OCI-LY7 (cell line): ENCODE measurements around the gene DDAH1. TPM values are rescaled to one million over a fixed set of nuclear protein-coding genes. Genes with fewer than 3 reads are reported as not detected.

Experiments
- BruUV-seq: library from RNA; stranded (reverse); fragments of 400-500 nt; replicated peaks from 2 replicates; lab custom pipeline; 2021; lab: Mats Ljungman, UMichigan
- CTCF ChIA-PET: fragments of 300-600 bp; sonication (Branson Sonifier 250); formaldehyde crosslinking; loops from one replicate; lab custom pipeline; 2022; ENCODE audit warnings: antibody characterized with exemption; ENCODE audit not compliant: unreplicated experiment; lab: Charles Lee
- POLR2A ChIA-PET: fragments of 300-600 bp; sonication (Branson Sonifier 250); formaldehyde crosslinking; loops from one replicate; lab custom pipeline; 2022; ENCODE audit warnings: antibody characterized with exemption; lab: Charles Lee
- DNase-seq: peaks from one replicate; pipeline ENCODE4 v3.0.0-alpha.2; 2015; ENCODE audit warnings: low spot score
- H2AFZ ChIP-seq: fragments of 200-600 bp; sonication (generic), shearing (Covaris generic); 2 replicates; pipeline ENCODE4 v1.6.1; 2014; ENCODE audit warnings: mild to moderate bottlenecking, antibody characterized with exemption, low read length, moderate library complexity
- H3K27ac ChIP-seq: fragments of 200-600 bp; sonication (generic); 2 replicates; pipeline ENCODE4 v1.5.1; 2014; ENCODE audit warnings: mixed run types, low read depth, mild to moderate bottlenecking, moderate library complexity, low read length, inconsistent platforms; ENCODE audit not compliant: poor library complexity, severe bottlenecking
- H3K36me3 ChIP-seq: fragments of 200-600 bp; sonication (generic); 2 replicates; pipeline ENCODE4 v1.6.1; 2014; ENCODE audit warnings: mild to moderate bottlenecking, antibody characterized with exemption, low read length, moderate library complexity, mixed read lengths; ENCODE audit not compliant: insufficient read depth
- H3K4me1 ChIP-seq: fragments of 200-600 bp; sonication (generic); 2 replicates; pipeline ENCODE4 v1.5.1; 2014; ENCODE audit warnings: mild to moderate bottlenecking, low read length; ENCODE audit not compliant: insufficient read depth, poor library complexity, severe bottlenecking
- H3K4me2 ChIP-seq: fragments of 200-600 bp; sonication (generic); 2 replicates; pipeline ENCODE4 v1.6.1; 2014; ENCODE audit warnings: mild to moderate bottlenecking, low read length
- H3K4me3 ChIP-seq: fragments of 200-600 bp; sonication (generic); 2 replicates; pipeline ENCODE4 v1.5.1; 2014; ENCODE audit warnings: mild to moderate bottlenecking, low read depth, low read length; ENCODE audit not compliant: poor library complexity, severe bottlenecking
- H3K79me2 ChIP-seq: fragments of 200-600 bp; sonication (generic); 2 replicates; pipeline ENCODE4 v1.6.1; 2016; ENCODE audit warnings: low read depth, mild to moderate bottlenecking, low read length, moderate library complexity, mixed read lengths; ENCODE audit not compliant: insufficient read depth
- H3K9me2 ChIP-seq: fragments of 200-600 bp; sonication (generic); 2 replicates; pipeline ENCODE4 v1.6.1; 2016; ENCODE audit warnings: mild to moderate bottlenecking, low read length, mixed read lengths; ENCODE audit not compliant: insufficient read depth
- H3K9me3 ChIP-seq: fragments of 200-600 bp; sonication (generic); 2 replicates; pipeline ENCODE4 v1.6.1; 2014; ENCODE audit warnings: mild to moderate bottlenecking, mixed run types, low read length, mixed read lengths
- H4K20me1 ChIP-seq: fragments of 200-600 bp; sonication (generic); 2 replicates; pipeline ENCODE4 v1.6.1; 2014; ENCODE audit warnings: mild to moderate bottlenecking, antibody characterized with exemption, low read length, moderate library complexity, mixed read lengths; ENCODE audit not compliant: insufficient read depth
- EZH2phosphoT487 ChIP-seq: fragments of 200-600 bp; sonication (generic); IDR thresholded peaks from 2 replicates; pipeline ENCODE4 v1.6.1; 2018; ENCODE audit warnings: low read depth, borderline replicate concordance, mild to moderate bottlenecking, mixed run types, antibody characterized with exemption, low read length, moderate library complexity, mixed read lengths
- intact Hi-C: fragments of 100-400 bp; cut with micrococcal nuclease; formaldehyde crosslinking; loops from one replicate; pipeline ENCODE4 v1.10.0; 2022; ENCODE audit not compliant: unreplicated experiment
- total RNA-seq, 2 experiments: library from RNA; depleted of rRNA in 1 of 2; stranded (reverse); fragments of >200 nt in 1 of 2; shearing (Covaris generic) in 1 of 2; gene quantifications; 2 replicates each; pipeline ENCODE4 v1.2.3, GENCODE V29; 2014 to 2022
- TF ChIP-seq, protein P1 (sequence below): fragments of 200-600 bp; sonication (generic); conservative IDR thresholded peaks from 2 replicates; pipeline ENCODE4 v1.5.1; 2014; ENCODE audit warnings: mild to moderate bottlenecking, antibody characterized with exemption, low read length, moderate library complexity, mixed read lengths

Gene DDAH1
- total RNA-seq, 2 experiments from 2014 or later, result not detected

DNA sequence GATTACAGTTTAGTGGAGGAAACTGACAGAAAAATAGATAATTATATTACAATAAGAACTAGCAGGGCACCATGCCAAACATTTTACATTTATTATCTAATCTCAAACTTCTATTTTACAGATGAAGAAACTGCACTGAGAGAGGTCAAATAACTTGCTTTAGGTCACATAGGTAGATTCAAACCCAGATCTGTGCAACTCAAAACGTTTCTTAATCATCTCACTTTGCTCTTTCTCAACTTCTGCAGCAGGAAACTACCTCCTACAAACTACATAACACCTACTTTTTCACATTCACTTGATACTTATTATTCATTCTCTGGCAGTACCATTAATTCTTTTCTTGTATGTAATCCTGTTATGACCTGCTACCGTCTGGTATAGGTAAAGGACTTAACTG is 138.6 kb downstream of the DDAH1 start:
- no peak overlapping the region for H2AFZ ChIP-seq
- intact Hi-C loops, result no loop called here
- no peaks in the 10 kb centered on the region for H4K20me1 ChIP-seq
- ChIA-PET CTCF (no interaction called here), POLR2A (no interaction called here)
- no peaks in the 10 kb centered on the region for H3K9me2 ChIP-seq
- no TSS peak for BruUV-seq
- H3K79me2 ChIP-seq, result no peaks in the 10 kb centered on the region
- no peak overlapping the region for H3K4me2 ChIP-seq
- H3K27ac ChIP-seq, result no peak overlapping the region
- no peaks in the 10 kb centered on the region for H3K36me3 ChIP-seq
- DNase-seq, result no peak
- H3K4me1 ChIP-seq, result no peaks in the 10 kb centered on the region
- no peaks in the 10 kb centered on the region for H3K9me3 ChIP-seq
- H3K4me3 ChIP-seq, result no peak overlapping the region
- TF ChIP-seq, protein P1, sequence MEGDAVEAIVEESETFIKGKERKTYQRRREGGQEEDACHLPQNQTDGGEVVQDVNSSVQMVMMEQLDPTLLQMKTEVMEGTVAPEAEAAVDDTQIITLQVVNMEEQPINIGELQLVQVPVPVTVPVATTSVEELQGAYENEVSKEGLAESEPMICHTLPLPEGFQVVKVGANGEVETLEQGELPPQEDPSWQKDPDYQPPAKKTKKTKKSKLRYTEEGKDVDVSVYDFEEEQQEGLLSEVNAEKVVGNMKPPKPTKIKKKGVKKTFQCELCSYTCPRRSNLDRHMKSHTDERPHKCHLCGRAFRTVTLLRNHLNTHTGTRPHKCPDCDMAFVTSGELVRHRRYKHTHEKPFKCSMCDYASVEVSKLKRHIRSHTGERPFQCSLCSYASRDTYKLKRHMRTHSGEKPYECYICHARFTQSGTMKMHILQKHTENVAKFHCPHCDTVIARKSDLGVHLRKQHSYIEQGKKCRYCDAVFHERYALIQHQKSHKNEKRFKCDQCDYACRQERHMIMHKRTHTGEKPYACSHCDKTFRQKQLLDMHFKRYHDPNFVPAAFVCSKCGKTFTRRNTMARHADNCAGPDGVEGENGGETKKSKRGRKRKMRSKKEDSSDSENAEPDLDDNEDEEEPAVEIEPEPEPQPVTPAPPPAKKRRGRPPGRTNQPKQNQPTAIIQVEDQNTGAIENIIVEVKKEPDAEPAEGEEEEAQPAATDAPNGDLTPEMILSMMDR, result no peak
- no peak for TF ChIP-seq EZH2phosphoT487

DNA sequence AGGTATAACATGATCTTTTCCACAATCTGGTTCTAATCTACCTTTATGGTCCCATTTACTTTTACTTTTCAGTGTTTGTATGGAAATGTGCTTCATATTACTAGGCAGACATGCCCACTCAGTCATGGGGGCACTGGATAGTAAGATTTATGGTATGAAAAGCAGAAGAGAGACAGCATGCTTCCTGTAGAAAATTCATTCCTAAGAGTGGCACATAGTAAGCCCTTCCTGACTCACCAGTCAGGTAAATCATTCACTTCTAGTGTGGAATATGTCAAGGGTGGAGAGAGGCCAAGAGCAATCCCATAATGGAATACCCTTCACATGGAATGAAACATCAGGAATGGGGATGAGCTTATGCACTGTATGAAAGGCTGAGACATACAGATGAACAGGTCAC is 139.0 kb downstream of the DDAH1 start:
- ChIA-PET POLR2A (no interaction called here), CTCF (no interaction called here)
- intact Hi-C loops, result no loop called here
- H3K4me3 ChIP-seq, result no peak overlapping the region
- no peak overlapping the region for H3K27ac ChIP-seq
- H3K79me2 ChIP-seq, result no peaks in the 10 kb centered on the region
- TF ChIP-seq, protein P1, result no peak
- no peak for DNase-seq
- no peaks in the 10 kb centered on the region for H3K9me2 ChIP-seq
- H3K4me1 ChIP-seq, result no peaks in the 10 kb centered on the region
- no peaks in the 10 kb centered on the region for H4K20me1 ChIP-seq
- no peak overlapping the region for H2AFZ ChIP-seq
- no peak overlapping the region for H3K4me2 ChIP-seq
- H3K36me3 ChIP-seq, result no peaks in the 10 kb centered on the region
- BruUV-seq, result no TSS peak
- no peaks in the 10 kb centered on the region for H3K9me3 ChIP-seq

DNA sequence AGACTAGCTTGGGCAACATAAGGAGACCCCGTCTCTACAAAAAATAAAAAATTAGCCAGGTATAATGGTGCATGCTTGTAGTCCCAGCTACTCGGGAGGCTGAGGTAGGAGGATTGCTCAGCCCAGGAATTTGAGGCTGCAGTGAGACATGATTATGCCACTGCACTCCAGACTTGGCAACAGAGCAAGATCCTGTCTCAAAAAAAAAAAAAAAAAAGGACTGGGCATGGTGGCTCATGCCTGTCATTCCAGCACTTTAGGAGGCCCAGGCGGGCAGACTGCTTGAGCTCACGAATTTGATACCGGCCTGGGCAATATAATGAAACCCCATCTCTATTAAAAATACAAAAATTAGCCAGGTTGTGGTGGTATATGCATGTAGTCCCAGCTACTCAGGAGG is 141.2 kb downstream of the DDAH1 start:
- CTCF ChIA-PET, result interaction anchor here (0.6 kb wide), 1 partner anchor 284 kb away, joined by 3 read pairs; no protein-coding TSS in a partner anchor
- H3K9me3 ChIP-seq, result no peaks in the 10 kb centered on the region
- BruUV-seq, result no TSS peak
- no peak overlapping the region for H3K4me3 ChIP-seq
- no peak for DNase-seq
- POLR2A ChIA-PET, result interaction anchor here (0.7 kb wide), 1 partner anchor 18 kb away, joined by 5 read pairs; no protein-coding TSS in a partner anchor
- no peaks in the 10 kb centered on the region for H4K20me1 ChIP-seq
- H3K79me2 ChIP-seq, result no peaks in the 10 kb centered on the region
- H3K4me1 ChIP-seq, result no peaks in the 10 kb centered on the region
- H3K9me2 ChIP-seq, result no peaks in the 10 kb centered on the region
- no peak for TF ChIP-seq EZH2phosphoT487
- TF ChIP-seq, protein P1, result no peak
- no peak overlapping the region for H3K27ac ChIP-seq
- H2AFZ ChIP-seq, result no peak overlapping the region
- intact Hi-C loops, result no loop called here
- no peak overlapping the region for H3K4me2 ChIP-seq
- no peaks in the 10 kb centered on the region for H3K36me3 ChIP-seq
